ENCODE measurements around the gene B3GALT6.

B3GALT6 gene

GRCh38 chr1:1216770-1217620 lies 15.0 kb upstream of the B3GALT6 start:
- peaks cover 12% of the 10 kb centered on the region for H3K4me1 ChIP-seq (ENCODE audit: low read depth, poor library complexity, severe bottlenecking)
- no peaks in the 10 kb centered on the region for H3K27me3 ChIP-seq (ENCODE audit: insufficient read depth, low read depth)
- TF ChIP-seq CTCF (conservative IDR thresholded peaks at IDR 0.05; ENCODE audit: low read depth, low read length), result no peak
- H4K20me1 ChIP-seq (ENCODE audit: insufficient read depth), result no peaks in the 10 kb centered on the region
- H3K4me2 ChIP-seq, result no peak overlapping the region
- H3K9ac ChIP-seq, result no peak overlapping the region
- H2AFZ ChIP-seq (ENCODE audit: low read depth), result no peak overlapping the region
- no peaks in the 10 kb centered on the region for H3K79me2 ChIP-seq (ENCODE audit: insufficient read depth, low read depth)
- H3K36me3 ChIP-seq (ENCODE audit: insufficient read depth), result no peaks in the 10 kb centered on the region
- H3K27ac ChIP-seq, result no peak overlapping the region
- H3K4me3 ChIP-seq (IDR thresholded peaks at IDR 0.05; ENCODE audit: insufficient read depth, low read depth, low read length), result no peak overlapping the region

GRCh38 chr1:1217621-1218523 lies 14.2 kb upstream of the B3GALT6 start:
- H3K4me3 ChIP-seq (IDR thresholded peaks at IDR 0.05; ENCODE audit: insufficient read depth, low read depth, low read length), result no peak overlapping the region
- TF ChIP-seq CTCF (conservative IDR thresholded peaks at IDR 0.05; ENCODE audit: low read depth, low read length), result no peak
- H3K27ac ChIP-seq, result no peak overlapping the region
- H4K20me1 ChIP-seq (ENCODE audit: insufficient read depth), result no peaks in the 10 kb centered on the region
- H3K79me2 ChIP-seq (ENCODE audit: insufficient read depth, low read depth), result no peaks in the 10 kb centered on the region
- H3K36me3 ChIP-seq (ENCODE audit: insufficient read depth), result peaks cover 2% of the 10 kb centered on the region; the same call in 1 of the 2 replicates
- no peak overlapping the region for H3K9ac ChIP-seq
- H2AFZ ChIP-seq (ENCODE audit: low read depth), result no peak overlapping the region
- H3K4me1 ChIP-seq (ENCODE audit: low read depth, poor library complexity, severe bottlenecking), result peaks cover 12% of the 10 kb centered on the region
- H3K27me3 ChIP-seq (ENCODE audit: insufficient read depth, low read depth), result no peaks in the 10 kb centered on the region
- H3K4me2 ChIP-seq, result no peak overlapping the region

- H3K27ac ChIP-seq, result no peak overlapping the region
- no peak overlapping the region for H2AFZ ChIP-seq (ENCODE audit: low read depth)
- TF ChIP-seq CTCF (conservative IDR thresholded peaks at IDR 0.05; ENCODE audit: low read depth, low read length), result no peak
- H3K4me3 ChIP-seq (IDR thresholded peaks at IDR 0.05; ENCODE audit: insufficient read depth, low read depth, low read length), result no peak overlapping the region
- H3K36me3 ChIP-seq (ENCODE audit: insufficient read depth), result peaks cover 6% of the 10 kb centered on the region; the same call in 1 of the 2 replicates
- H3K4me2 ChIP-seq, result no peak overlapping the region
- peaks cover 12% of the 10 kb centered on the region for H3K4me1 ChIP-seq (ENCODE audit: low read depth, poor library complexity, severe bottlenecking)
- H4K20me1 ChIP-seq (ENCODE audit: insufficient read depth), result no peaks in the 10 kb centered on the region
- H3K27me3 ChIP-seq (ENCODE audit: insufficient read depth, low read depth), result no peaks in the 10 kb centered on the region
- H3K79me2 ChIP-seq (ENCODE audit: insufficient read depth, low read depth), result no peaks in the 10 kb centered on the region
- H3K9ac ChIP-seq, result no peak overlapping the region
Observed at GRCh38 chr1:1218524-1219200, 13.4 kb upstream of the B3GALT6 start.

- no peak for TF ChIP-seq CTCF (conservative IDR thresholded peaks at IDR 0.05; ENCODE audit: low read depth, low read length)
- H3K4me3 ChIP-seq (IDR thresholded peaks at IDR 0.05; ENCODE audit: insufficient read depth, low read depth, low read length), result no peak overlapping the region
- H4K20me1 ChIP-seq (ENCODE audit: insufficient read depth), result no peaks in the 10 kb centered on the region
- no peaks in the 10 kb centered on the region for H3K79me2 ChIP-seq (ENCODE audit: insufficient read depth, low read depth)
- H2AFZ ChIP-seq (ENCODE audit: low read depth), result no peak overlapping the region
- H3K4me2 ChIP-seq, result no peak overlapping the region
- no peaks in the 10 kb centered on the region for H3K27me3 ChIP-seq (ENCODE audit: insufficient read depth, low read depth)
- H3K27ac ChIP-seq, result no peak overlapping the region
- H3K4me1 ChIP-seq (ENCODE audit: low read depth, poor library complexity, severe bottlenecking), result peaks cover 12% of the 10 kb centered on the region
- H3K9ac ChIP-seq, result no peak overlapping the region
- H3K36me3 ChIP-seq (ENCODE audit: insufficient read depth), result peaks cover 6% of the 10 kb centered on the region; the same call in 1 of the 2 replicates
Observed at GRCh38 chr1:1219341-1219740, 12.7 kb upstream of the B3GALT6 start.

All from KMS-11 (cell line).